Urinary bladder (tissue), 4 donors: ENCODE measurements around the gene CD44. TPM values are rescaled to one million over a fixed set of nuclear protein-coding genes. Genes with fewer than 3 reads are reported as not detected.

Experiments used
- DNase-seq: peaks from one replicate; pipeline ENCODE4 v3.0.0-alpha.2; 2015; ENCODE audit errors: extremely low spot score
- H3K27ac ChIP-seq: one replicate; pipeline ENCODE4 v1.5.1; 2013; ENCODE audit warnings: low read depth, mild to moderate bottlenecking, moderate library complexity
- H3K36me3 ChIP-seq: one replicate; pipeline ENCODE4 v1.6.1; 2013; ENCODE audit warnings: mild to moderate bottlenecking, moderate library complexity; ENCODE audit not compliant: insufficient read depth
- H3K4me1 ChIP-seq: one replicate; pipeline ENCODE4 v1.6.1; 2013; ENCODE audit warnings: mild to moderate bottlenecking, moderate library complexity; ENCODE audit not compliant: insufficient read depth
- H3K4me3 ChIP-seq: one replicate; pipeline ENCODE4 v1.5.1; 2013; ENCODE audit warnings: low read depth, low read length
- WGBS: extraction: QIAGEN DNeasy Blood & Tissue Kit; methylation state at CpG from one replicate; pipeline ENCODE4 v1.1.7; 2013; 5-methylcytosine and 5-hydroxymethylcytosine counted together
- polyA plus RNA-seq: library from polyadenylated mRNA; stranded (reverse); fragments of 200-250 nt; gene quantifications from one replicate; pipeline ENCODE4 v1.2.3, GENCODE V29; 2013
- total RNA-seq: library from RNA; depleted of rRNA; stranded (reverse); fragments of >200 nt; gene quantifications from one replicate; pipeline ENCODE4 v1.2.3, GENCODE V29; 2014
- donor health status: healthy with polysubstance abuse.
- donor health status: healthy.

Gene CD44
- total and polyA plus RNA-seq, 2 donors: 152 to 225 TPM

DNA sequence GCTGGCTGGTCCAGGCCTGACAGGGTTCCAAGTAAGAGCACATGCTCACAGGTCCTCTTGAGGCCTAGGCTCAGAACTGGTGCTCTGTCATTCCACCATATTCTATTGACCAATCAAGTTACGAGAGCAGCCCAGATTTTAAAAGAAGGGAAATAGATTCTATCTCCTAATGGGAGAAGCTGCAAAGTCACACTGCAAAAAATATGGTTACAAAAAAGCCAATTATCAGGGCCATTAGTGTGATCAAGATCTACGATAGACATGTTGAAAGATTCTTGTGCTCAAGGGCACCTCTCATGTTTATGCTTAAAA is 96.1 kb downstream of the CD44 start:
- Histone ChIP-seq H3K4me1 (peaks cover 1% of the 10 kb centered on the region), H3K4me3 (no peak overlapping the region), H3K27ac (no peak overlapping the region), H3K36me3 (peaks cover 2% of the 10 kb centered on the region)
- over 99% methylated on average over 2 of the region's 2 CpGs for WGBS
- DNase-seq: no peak

DNA sequence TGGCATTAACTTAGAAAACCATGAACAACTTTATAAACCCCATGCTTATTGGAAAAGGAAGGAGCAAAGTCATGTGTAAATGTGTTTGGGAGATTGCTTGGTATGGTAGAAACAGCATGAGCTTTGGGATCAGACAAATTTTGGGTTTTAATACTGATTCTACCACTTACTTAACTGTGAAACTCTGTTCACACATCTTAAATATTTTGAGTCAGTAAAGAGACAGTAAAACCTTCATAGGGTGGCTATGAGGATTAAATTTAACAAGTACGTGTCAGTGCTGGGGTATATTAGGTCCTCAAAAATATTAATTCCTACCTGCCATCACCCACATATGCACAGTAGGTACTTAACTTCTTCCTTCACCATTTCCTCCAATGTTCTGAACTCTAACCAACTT is 96.5 kb downstream of the CD44 start:
- no peak overlapping the region for H3K27ac ChIP-seq
- WGBS: 46% methylated on average over 1 of the region's 1 CpG
- H3K36me3 ChIP-seq: peaks cover 2% of the 10 kb centered on the region
- H3K4me3 ChIP-seq: no peak overlapping the region
- no peak for DNase-seq
- peaks cover 1% of the 10 kb centered on the region for H3K4me1 ChIP-seq

- H3K27ac ChIP-seq: no peak overlapping the region
- no peaks in the 10 kb centered on the region for H3K36me3 ChIP-seq
- DNase-seq: no peak
- no peak overlapping the region for H3K4me3 ChIP-seq
- 89% methylated on average over 4 of the region's 4 CpGs for WGBS
- no peaks in the 10 kb centered on the region for H3K4me1 ChIP-seq
Observed at GRCh38 chr11:35235936-35236666, 97.1 kb downstream of the CD44 start.

DNA sequence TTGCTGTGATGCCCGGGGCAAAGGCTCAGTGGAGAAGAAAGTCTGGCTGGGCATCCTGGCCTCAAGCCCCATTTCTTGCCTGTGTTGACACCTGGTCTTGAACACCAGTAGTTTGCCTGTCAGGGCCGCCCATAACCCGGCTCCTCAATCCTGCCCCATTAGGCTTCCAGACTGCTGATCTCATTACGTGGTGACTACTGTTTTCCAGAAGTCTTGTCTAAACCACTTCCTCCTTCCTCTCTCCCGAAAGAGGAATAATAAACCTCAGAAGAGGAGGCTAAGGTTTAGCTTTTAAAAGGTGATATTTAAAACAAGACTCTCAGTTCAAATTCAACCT is 97.7 kb downstream of the CD44 start:
- no peak overlapping the region for H3K27ac ChIP-seq
- no peak overlapping the region for H3K4me3 ChIP-seq
- DNase-seq: no peak
- H3K36me3 ChIP-seq: no peaks in the 10 kb centered on the region
- WGBS: 86% methylated on average over 5 of the region's 5 CpGs
- no peaks in the 10 kb centered on the region for H3K4me1 ChIP-seq

DNA sequence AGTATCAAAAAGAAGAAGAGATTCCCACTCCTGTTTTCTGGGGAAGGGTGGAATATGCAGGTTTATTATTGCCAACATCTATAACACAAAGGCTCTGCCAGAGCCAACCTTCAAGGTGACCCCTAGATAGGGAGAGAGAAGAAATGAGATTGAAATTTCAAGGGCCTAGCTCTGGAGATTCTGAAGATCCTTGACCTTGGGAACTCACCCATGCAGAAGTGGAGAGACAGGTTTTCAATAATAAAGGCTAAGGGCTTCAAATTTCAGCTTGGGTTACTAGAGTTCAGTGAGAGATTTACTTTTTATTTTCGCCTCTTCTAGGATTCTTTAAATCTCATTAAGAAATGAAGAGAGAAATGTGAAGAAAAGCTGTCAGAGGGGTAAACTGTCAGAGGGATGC is 98.4 kb downstream of the CD44 start:
- no peak overlapping the region for H3K4me3 ChIP-seq
- H3K36me3 ChIP-seq: no peaks in the 10 kb centered on the region
- DNase-seq: no peak
- WGBS: 77% methylated on average over 1 of the region's 1 CpG
- no peak overlapping the region for H3K27ac ChIP-seq
- H3K4me1 ChIP-seq: no peaks in the 10 kb centered on the region

- Histone ChIP-seq H3K27ac (no peak overlapping the region), H3K36me3 (no peaks in the 10 kb centered on the region), H3K4me3 (no peak overlapping the region), H3K4me1 (no peaks in the 10 kb centered on the region)
- WGBS: 71% methylated on average over 15 of the region's 15 CpGs
- DNase-seq: no peak
Observed at GRCh38 chr11:35237860-35238715, 99.1 kb downstream of the CD44 start.

- Histone ChIP-seq H3K4me1 (no peaks in the 10 kb centered on the region), H3K27ac (no peak overlapping the region), H3K36me3 (no peaks in the 10 kb centered on the region), H3K4me3 (no peak overlapping the region)
- DNase-seq: no peak
- WGBS: 89% methylated on average over 1 of the region's 1 CpG
Observed at GRCh38 chr11:35238882-35239281, 99.9 kb downstream of the CD44 start.

- H3K36me3 ChIP-seq: no peaks in the 10 kb centered on the region
- no peak overlapping the region for H3K27ac ChIP-seq
- no peak overlapping the region for H3K4me3 ChIP-seq
- no peak for DNase-seq
- 66% methylated on average over 4 of the region's 4 CpGs for WGBS
- H3K4me1 ChIP-seq: no peaks in the 10 kb centered on the region
Observed at GRCh38 chr11:35239471-35240075, 100.6 kb downstream of the CD44 start.

GRCh38 chr11:35241083-35241482 is 102.1 kb downstream of the CD44 start:
- Histone ChIP-seq H3K36me3 (no peaks in the 10 kb centered on the region), H3K27ac (no peak overlapping the region), H3K4me1 (no peaks in the 10 kb centered on the region), H3K4me3 (no peak overlapping the region)
- 96% methylated on average over 1 of the region's 1 CpG for WGBS
- no peak for DNase-seq

- H3K36me3 ChIP-seq: no peaks in the 10 kb centered on the region
- no peak for DNase-seq
- no peak overlapping the region for H3K27ac ChIP-seq
- H3K4me1 ChIP-seq: no peaks in the 10 kb centered on the region
- H3K4me3 ChIP-seq: no peak overlapping the region
- 93% methylated on average over 1 of the region's 1 CpG for WGBS
Observed at GRCh38 chr11:35241531-35241930, 102.6 kb downstream of the CD44 start.

GRCh38 chr11:35242412-35243242 is 103.7 kb downstream of the CD44 start:
- Histone ChIP-seq H3K27ac (no peak overlapping the region), H3K36me3 (no peaks in the 10 kb centered on the region), H3K4me3 (no peak overlapping the region), H3K4me1 (no peaks in the 10 kb centered on the region)
- WGBS: 89% methylated on average over 3 of the region's 3 CpGs
- DNase-seq: no peak

DNA sequence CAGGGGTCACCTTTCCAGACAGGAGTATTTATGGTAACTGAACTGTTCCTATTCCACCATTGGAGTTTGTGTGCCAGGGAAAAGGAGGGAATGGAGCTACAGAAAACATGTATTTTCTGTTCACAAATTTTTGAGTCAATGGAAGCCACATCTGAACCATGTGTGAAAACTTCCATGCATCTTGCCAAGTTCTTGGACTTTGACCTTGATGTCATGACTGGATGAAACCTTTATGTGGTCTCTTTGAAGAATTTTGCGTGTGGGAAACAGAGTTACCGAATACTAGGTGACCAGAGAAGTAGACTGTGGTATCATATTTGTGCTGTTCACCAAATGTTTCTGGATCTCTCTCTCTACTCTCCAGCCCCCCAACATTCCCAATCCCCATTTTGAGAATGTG is 104.8 kb downstream of the CD44 start:
- Histone ChIP-seq H3K27ac (no peak overlapping the region), H3K36me3 (no peaks in the 10 kb centered on the region), H3K4me1 (no peaks in the 10 kb centered on the region), H3K4me3 (no peak overlapping the region)
- 96% methylated on average over 2 of the region's 2 CpGs for WGBS
- no peak for DNase-seq

DNA sequence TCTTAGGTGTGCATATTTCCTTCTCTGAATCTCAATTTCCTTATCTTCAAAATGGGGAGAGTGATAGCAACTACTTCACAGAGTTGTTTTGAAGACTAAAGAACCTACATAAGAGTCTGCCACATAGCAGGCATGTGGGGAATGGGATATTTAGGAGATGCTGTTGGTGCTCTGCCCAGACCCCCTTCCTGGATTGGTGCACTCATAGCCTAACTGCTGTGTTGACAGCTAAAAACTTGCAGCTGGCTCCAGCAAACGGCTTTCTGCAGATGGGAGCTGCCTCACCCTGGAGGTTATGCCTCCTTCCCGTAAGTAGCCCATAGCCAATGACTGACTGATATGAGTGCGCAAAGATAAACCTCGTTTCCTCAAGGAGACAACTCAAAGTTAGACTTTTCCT is 106.1 kb downstream of the CD44 start:
- no peak overlapping the region for H3K4me3 ChIP-seq
- no peaks in the 10 kb centered on the region for H3K4me1 ChIP-seq
- H3K27ac ChIP-seq: no peak overlapping the region
- DNase-seq: no peak
- H3K36me3 ChIP-seq: no peaks in the 10 kb centered on the region
- 63% methylated on average over 4 of the region's 4 CpGs for WGBS
